NCI-H226 (cell line): ENCODE results near the gene KRT73.

Experiments used
- DNase-seq: peaks from one replicate; pipeline ENCODE4 v3.0.0-alpha.2; 2015

Gene KRT73

DNA sequence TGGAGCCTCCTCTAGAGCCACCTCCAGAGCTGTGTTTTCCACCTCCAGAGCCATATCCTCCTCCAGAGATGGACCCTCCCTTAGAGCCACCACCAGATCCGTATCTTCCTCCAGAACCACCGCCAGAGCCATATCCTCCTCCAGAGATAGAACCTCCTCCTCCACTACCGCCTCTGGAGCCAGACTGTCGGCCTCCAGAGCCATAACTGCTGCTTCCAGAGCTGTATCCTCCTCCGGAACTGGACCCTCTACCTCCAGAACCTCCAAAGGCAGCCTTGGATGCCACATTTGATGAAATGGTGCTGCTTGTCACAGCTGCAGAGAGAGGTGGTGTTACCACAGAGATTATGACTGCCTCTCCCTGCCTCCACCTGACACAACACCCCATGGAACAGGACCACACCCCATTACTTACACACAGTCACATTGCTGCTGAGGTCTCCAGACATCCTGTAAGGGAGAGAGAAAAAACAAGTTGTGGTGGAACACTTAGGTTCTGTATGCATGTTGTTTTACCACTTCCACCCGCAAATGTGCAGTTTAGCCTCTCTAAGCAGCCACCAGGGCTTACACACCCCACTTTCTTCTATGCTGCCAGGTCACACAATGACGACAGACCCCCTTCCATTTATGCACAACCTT, 26.9 kb upstream of the KRT73 start:
- no peak for DNase-seq

DNA sequence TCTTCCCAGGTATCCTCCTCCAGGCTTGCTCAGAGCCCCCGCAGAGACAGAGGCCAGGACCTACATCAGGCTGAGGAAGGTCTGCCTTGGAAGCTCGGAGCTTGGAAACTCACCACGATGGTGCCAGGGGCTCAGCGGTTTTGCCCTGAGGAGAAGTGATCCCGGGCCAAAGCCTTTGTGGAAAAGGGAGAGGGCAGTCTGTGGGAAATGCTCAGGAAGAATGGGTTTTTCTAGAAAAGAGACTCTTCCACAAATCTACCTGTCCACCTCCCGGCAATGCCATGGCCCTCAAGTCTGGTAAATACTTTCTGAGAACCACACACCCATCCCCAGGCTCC, 25.7 kb upstream of the KRT73 start:
- no peak for DNase-seq

- no peak for DNase-seq
Observed at GRCh38 chr12:52643233-52644077, 25.1 kb upstream of the KRT73 start.

DNA sequence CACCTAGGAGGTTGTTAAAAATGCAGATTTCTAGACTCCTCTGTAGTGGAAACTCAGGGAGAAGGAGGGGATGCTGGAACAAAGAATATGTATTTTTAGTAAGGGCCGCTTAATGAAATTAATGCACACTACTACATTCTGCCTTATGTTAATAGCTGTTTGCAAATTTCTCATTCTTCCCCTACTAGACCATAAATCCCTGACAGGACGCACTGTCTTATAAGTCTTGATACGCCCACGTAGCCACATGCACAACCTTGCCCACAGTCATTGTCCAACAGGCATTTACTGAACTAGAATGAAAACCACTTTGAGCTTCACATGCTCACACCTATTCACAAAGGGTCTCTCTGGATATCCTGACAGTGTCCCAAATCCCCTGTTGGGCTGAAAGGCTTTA, 23.1 kb upstream of the KRT73 start:
- no peak for DNase-seq

DNA sequence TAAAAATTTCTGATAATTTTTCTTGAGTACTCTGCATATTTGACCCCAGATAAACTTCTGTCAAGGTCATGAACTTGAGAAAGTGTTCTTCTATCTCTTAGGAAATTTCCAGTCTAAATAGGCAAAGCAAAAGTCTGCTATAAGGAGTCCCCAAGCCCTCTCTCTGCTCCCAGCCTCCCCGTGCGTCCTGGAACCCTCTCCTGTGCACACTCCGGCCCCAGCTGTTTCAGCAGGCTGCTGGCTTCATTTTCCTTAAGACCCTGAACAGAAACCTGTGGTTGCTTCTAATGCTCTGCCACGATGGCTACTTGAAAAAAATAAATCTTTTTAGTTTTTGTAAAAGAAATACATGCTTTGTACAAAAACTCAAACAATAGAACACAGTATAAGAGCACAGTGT, 18.9 kb upstream of the KRT73 start:
- DNase-seq = no peak

DNA sequence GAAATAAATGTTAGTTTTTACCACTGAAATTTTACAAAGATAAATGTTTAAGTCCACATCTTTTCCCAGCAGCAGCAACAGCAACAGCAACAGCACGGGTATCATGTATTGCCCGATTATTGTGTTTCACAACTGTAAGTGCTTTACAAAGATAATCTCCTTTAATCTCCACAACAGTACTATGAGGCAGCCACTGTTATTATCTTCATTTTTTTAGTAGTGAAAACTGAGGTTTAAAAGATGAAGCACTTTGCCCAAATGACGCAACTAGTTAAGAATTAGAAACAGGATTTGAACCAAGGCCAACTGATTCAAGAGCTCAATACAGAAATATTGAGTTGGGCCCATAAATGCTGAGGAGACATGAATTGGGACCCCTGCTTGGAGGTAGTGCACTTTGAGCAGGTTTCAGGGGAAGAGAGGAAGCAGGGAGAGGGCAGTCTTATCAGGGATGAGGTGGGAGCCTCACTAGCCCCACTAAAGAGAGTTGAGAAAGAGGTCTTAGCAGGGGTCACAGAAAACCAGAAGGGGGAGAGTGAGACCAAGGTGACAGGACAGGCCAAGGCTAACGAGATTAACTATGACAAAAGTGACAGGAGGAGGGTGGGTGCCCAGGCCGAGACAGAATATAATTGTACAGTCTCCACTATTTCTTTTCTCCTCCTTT, 18.4 kb upstream of the KRT73 start:
- no peak for DNase-seq

GRCh38 chr12:52636189-52636588, 17.8 kb upstream of the KRT73 start:
- DNase-seq = no peak

DNA sequence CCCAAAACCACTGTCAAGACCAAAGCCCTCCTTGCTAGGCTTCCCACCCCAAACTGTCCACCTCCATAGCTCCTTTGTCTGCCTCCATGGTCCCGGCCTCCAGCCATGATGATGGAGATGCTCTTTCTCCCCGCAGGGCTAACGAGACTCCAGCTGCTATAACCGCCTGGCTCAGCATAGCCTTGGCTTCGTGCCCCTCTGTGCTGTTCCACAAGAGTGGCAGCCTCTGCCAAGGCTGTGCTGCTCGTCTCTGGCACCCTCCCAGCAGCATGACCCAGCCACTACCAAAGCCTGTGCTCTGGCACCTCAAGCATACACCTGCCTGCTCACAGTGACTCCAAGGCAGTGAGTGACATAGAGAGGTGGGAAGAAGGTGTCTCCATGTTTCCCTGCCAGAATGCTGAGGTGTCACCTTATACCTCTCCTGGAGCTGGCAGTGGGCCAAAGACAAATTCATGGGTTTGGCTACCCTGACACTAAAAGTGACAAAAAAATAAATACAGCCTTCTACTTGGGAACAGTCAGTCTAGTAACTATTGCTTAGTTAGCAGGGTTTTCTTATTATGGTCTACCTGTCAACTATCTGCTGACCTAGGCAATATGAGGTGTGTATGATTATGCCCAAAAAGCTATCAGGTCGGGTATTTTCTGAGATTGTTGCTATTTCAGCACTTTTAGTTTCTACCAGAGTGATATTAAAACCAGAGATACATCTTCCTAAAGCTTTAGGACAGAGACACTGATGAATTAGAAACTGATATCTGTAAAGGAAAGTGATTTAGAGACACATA, 16.1 kb upstream of the KRT73 start:
- DNase-seq = no peak

DNA sequence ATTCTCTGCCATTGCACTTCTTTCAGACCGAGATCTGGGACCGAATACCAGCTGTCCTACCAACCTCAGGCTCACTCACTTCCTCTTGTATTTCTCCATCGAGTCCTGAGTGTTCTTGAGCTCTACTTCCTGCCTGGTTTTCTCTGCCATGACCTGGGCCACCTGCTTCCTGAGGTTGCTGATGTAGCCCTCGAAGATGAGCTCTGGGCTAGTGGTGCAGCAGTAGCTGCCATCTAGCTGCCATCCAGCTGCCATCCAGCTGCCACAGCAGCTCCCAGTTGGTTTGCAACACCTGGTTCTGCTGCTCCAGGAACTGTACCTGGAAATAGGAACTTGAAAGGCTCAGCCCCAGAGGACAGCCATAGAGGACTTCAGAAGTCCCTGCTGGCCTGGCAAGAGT, 15.0 kb upstream of the KRT73 start:
- DNase-seq = no peak

GRCh38 chr12:52632656-52633055, 14.3 kb upstream of the KRT73 start:
- no peak for DNase-seq

DNA sequence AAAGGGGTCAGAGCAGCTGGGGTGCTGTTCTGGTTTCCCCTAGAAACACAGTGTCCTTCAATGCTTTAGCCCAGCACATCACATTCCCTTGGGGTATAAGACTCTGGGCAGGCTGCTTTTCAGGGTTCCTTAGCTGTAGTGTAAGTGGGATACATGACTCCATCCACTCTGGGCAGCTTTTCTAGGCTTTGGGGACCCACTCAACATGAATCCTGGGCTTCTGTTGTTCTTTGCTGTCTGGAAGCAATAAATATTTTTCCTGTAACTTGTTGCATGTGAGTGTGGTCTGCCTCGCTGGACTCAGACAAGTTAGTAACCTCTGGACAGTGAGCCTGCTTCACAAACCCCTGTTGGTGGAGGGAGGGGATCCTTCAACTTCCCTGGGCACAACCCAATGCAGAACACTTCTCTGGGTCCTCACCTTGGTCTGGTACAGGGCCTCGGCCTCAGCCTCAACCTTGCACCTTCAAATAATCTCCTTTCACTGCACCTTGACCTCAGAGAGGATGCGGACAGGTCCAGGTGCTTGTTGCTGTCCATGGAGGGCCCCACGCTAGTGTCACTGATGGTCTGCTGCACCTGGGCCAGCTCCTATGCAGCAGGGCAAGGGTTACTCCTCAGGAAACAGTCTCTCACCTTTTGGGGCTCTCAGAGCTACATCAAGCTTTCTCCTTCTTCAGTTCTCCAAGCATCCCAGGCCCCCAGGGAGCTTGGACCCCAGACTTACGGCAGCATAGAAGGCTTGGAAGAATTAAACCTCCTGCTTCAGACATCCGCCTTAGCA, 13.5 kb upstream of the KRT73 start:
- no peak for DNase-seq

DNA sequence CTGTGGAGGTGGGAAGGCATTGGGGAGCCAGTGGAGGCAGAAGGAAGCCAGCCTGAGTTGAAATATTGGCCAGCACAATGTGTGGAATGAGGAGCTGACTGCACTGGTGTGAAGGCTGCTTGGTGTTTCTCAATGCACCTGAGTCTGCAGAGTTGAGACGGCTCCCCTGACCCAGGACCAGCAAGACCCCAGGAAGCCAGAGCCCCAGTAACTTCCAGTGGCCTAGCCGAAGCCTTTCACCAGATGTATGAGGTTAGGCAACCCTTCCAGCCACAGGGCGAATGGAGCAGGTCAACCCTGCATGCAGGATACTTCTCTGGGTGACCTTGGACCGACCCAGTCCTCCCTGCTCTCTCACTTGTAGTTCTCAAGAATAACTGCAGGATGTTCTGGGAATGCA, 12.9 kb upstream of the KRT73 start:
- DNase-seq = no peak

- DNase-seq = no peak
Observed at GRCh38 chr12:52630599-52631200, 12.3 kb upstream of the KRT73 start.

- DNase-seq = no peak
Observed at GRCh38 chr12:52630008-52630500, 11.7 kb upstream of the KRT73 start.

DNA sequence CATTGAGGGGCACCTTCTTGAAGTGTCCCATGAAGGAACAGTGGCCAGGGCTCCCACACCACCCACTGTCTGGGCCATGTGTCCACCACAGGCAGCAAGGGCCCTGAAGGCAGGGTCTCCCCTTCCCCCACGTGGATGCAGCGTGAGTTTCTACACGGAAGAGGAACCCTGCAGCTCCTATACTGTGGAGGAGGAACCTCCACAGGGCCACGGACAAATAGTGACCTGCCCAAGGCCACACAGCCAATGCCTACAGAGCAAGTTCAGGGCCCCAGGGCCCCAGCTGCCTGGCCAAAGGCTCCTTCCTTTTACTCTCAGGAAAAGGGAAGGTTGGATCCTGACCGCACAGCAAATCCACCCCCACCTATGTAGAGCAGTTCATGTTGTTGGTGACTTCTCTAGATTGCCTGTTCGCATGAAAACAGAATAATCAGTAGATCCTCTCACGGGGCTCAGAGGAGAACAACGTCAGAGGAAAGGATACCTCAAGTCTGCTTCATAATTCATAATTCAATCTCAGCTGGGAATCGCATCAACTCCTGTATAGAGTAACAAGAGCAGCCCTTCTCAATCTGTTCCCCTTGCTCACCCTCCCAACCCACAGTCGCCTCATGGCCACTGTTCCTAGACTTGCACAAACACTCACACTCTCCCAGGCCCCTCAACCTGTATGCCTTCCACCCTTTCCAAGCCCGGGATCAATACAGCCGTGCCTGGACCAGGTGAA, 11.1 kb upstream of the KRT73 start:
- DNase-seq = no peak

DNA sequence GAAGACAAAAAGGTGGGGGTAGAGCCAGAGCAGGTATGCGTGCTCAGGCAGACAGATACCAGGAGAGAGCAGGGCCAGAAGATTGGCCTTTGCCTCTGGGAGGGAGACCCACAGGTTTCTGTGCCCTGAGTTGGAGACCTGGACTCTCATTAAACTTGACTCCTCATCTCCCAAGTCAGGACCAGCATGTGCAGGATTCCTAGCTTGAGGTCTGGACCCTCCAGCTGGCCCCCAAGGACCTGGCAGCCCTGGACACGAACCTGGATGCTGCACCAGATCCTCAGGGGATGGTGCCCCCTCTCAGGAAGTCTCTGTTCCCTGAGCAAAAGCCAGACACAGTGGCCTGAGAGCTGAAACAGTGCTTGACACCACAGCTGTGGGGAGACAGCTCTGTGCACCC, 10.5 kb upstream of the KRT73 start:
- no peak for DNase-seq

DNA sequence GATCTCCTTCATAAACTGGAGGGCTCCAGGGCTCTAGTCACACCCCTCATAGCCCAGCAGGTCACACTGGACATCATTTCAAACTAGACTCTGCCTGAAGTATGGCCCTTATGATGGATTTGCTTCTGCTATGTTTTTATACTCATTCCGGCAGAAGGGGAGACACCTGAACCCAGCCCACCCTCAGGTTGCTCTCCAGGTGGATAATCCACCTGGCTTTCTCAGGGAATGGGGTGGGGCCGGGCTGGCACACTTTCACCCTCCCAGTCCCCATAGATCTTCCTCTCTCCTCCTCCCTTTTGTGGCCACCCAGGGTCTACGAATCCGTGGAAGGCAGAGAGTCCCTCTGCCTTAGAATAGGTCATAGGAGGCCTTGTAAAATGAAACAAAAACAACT, 9.8 kb upstream of the KRT73 start:
- DNase-seq = no peak

- DNase-seq = no peak
Observed at GRCh38 chr12:52627395-52628110, 9.2 kb upstream of the KRT73 start.

GRCh38 chr12:52622349-52622748, 4.0 kb upstream of the KRT73 start:
- no peak for DNase-seq

- no peak for DNase-seq
Observed at GRCh38 chr12:52618866-52619265, 507 bp upstream of the KRT73 start.

- DNase-seq = no peak
Observed at GRCh38 chr12:52617403-52617785, 965 bp downstream of the KRT73 start.
